K562 (cell line): ENCODE measurements around the gene GPC2. TPM values are rescaled to one million over a fixed set of nuclear protein-coding genes. Genes with fewer than 3 reads are reported as not detected.
A peak's percentile ranks its signal among the peaks of the same experiment; 100 is the strongest.

ENCODE experiments used
- ASH1L ChIP-seq: fragments of 450-650 bp; IDR thresholded peaks from 2 replicates; pipeline ENCODE4 v1.6.1; 2018; ENCODE audit warnings: borderline replicate concordance, mild to moderate bottlenecking, low read depth; ENCODE audit not compliant: partially characterized antibody
- BACH1 ChIP-seq: fragments of 200-800 bp; sonication (Bioruptor generic); IDR thresholded peaks from 2 replicates; pipeline ENCODE4 v1.6.1; 2016; ENCODE audit warnings: missing genetic modification characterization, missing compliant biosample characterization
- C11orf30 ChIP-seq: fragments of 450-650 bp; IDR thresholded peaks from 2 replicates; pipeline ENCODE4 v1.6.1; 2016; ENCODE audit warnings: low read depth, mild to moderate bottlenecking
- CREBBP ChIP-seq: IDR thresholded peaks from one replicate; pipeline ENCODE4 v1.6.1; 2012; ENCODE audit warnings: low read depth, mild to moderate bottlenecking, control low read depth, inconsistent platforms, low read length
- ETS2 ChIP-seq: IDR thresholded peaks from 2 replicates; pipeline ENCODE4 v1.6.1; 2016; ENCODE audit warnings: borderline replicate concordance, missing genetic modification characterization, mild to moderate bottlenecking, moderate library complexity, missing compliant biosample characterization; ENCODE audit not compliant: poor library complexity, severe bottlenecking
- HDAC2 ChIP-seq: fragments of 450-650 bp; IDR thresholded peaks from 2 replicates; pipeline ENCODE4 v1.6.1; 2016; ENCODE audit warnings: mild to moderate bottlenecking
- HMG20B ChIP-seq: fragments of 250-450 bp; sonication (Bioruptor Pico); IDR thresholded peaks from 2 replicates; pipeline ENCODE4 v1.5.0; 2021; ENCODE audit warnings: mild to moderate bottlenecking
- JUNB ChIP-seq: fragments of 450-650 bp; formaldehyde crosslinking; conservative IDR thresholded peaks from 2 replicates; pipeline ENCODE4 v1.4.0; 2020; ENCODE audit warnings: mild to moderate bottlenecking
- KDM4B ChIP-seq, 2 experiments: fragments of 450-650 bp in 1 of 2; sonication (generic) in 1 of 2; IDR thresholded peaks; 2 replicates each; pipeline ENCODE4 v1.6.1; 2016 to 2017; ENCODE audit warnings: borderline replicate concordance in 2 of 2, antibody characterized with exemption in 1 of 2, low read depth in 1 of 2, mild to moderate bottlenecking in 1 of 2
- XRCC5 ChIP-seq: fragments of 200-400 bp; formaldehyde crosslinking; IDR thresholded peaks from 2 replicates; pipeline ENCODE4 v1.6.1; 2017; ENCODE audit warnings: low read depth, mild to moderate bottlenecking, low read length
- ZNF274 ChIP-seq: IDR thresholded peaks from 2 replicates; pipeline ENCODE4 v1.6.1; 2011; ENCODE audit warnings: low read depth, mild to moderate bottlenecking, low read length, moderate library complexity, borderline replicate concordance
- ZNF551 ChIP-seq: fragments of 250-450 bp; sonication (Bioruptor Pico); IDR thresholded peaks from 2 replicates; pipeline ENCODE4 v1.5.0; 2021; ENCODE audit warnings: mild to moderate bottlenecking, moderate library complexity
- ZNF644 ChIP-seq: fragments of 200-800 bp; sonication (Bioruptor generic); IDR thresholded peaks from 2 replicates; pipeline ENCODE4 v1.6.1; 2016; ENCODE audit warnings: low read depth, missing genetic modification characterization, missing compliant biosample characterization
- ZNF79 ChIP-seq: fragments of 250-450 bp; sonication (Bioruptor Pico); IDR thresholded peaks from 2 replicates; pipeline ENCODE4 v1.4.0; 2020; ENCODE audit warnings: low read depth, mild to moderate bottlenecking, moderate library complexity
- polyA plus RNA-seq, 8 experiments: library from polyadenylated mRNA; depleted of rRNA in 4 of 8; stranded (reverse) in 5 of 8; unstranded in 3 of 8; fragments of >200 nt; fragmentation: Nextera tagmentation in 2 of 8; fragmentation: Illumina TruSeq in 1 of 8; extraction: Ambion mirVana in 2 of 8; extraction: Trizol in 1 of 8; gene quantifications; 2 replicates each; pipeline versions ENCODE4 v1.2.1 to v1.2.3, GENCODE V29; 2011 to 2014; ENCODE audit warnings: inconsistent platforms in 1 of 8, missing spikeins in 1 of 8
- total RNA-seq, 7 experiments: library from RNA; depleted of rRNA in 6 of 7; stranded (reverse); fragments of >200 nt in 6 of 7; fragmentation: Illumina TruSeq in 2 of 7; extraction: Trizol in 2 of 7; gene quantifications; 2 replicates each; pipeline versions ENCODE4 v1.2.1 to v1.2.3, GENCODE V29; 2011 to 2021; ENCODE audit warnings: low replicate concordance in 1 of 7
- TF ChIP-seq, protein P1 (sequence below): IDR thresholded peaks from 3 replicates; pipeline ENCODE4 v1.6.1; 2011; ENCODE audit warnings: borderline replicate concordance, mild to moderate bottlenecking; ENCODE audit not compliant: insufficient read length, insufficient read depth
- TF ChIP-seq, protein P2 (sequence below): fragments of 200-800 bp; sonication (Bioruptor generic); IDR thresholded peaks from 2 replicates; pipeline ENCODE4 v1.6.1; 2017; ENCODE audit warnings: missing genetic modification characterization, missing compliant biosample characterization
- TF ChIP-seq, protein P3 (sequence below): fragments of 250-450 bp; sonication (Bioruptor Pico); IDR thresholded peaks from 2 replicates; pipeline ENCODE4 v1.5.0; 2021; ENCODE audit warnings: mild to moderate bottlenecking, borderline replicate concordance
- TF ChIP-seq, protein P4 (sequence below): fragments of 450-650 bp; conservative IDR thresholded peaks from 2 replicates; pipeline ENCODE4 v1.6.1; 2016; ENCODE audit warnings: missing genetic modification characterization, low read depth, mild to moderate bottlenecking, control low read depth, missing compliant biosample characterization
- TF ChIP-seq, protein P5 (sequence below): sonication (generic); formaldehyde crosslinking; IDR thresholded peaks from 2 replicates; pipeline ENCODE4 v1.8.0; 2022; ENCODE audit warnings: missing genetic modification reagents, mild to moderate bottlenecking, moderate library complexity, borderline replicate concordance

GPC2 gene
- total and polyA plus RNA-seq, 9 of the 15 experiments (the other 6 are each of a cell fraction or from before 2014, with no cell fraction given): 0.06 to 7.7 (median 1.4) TPM; not detected in 1

DNA sequence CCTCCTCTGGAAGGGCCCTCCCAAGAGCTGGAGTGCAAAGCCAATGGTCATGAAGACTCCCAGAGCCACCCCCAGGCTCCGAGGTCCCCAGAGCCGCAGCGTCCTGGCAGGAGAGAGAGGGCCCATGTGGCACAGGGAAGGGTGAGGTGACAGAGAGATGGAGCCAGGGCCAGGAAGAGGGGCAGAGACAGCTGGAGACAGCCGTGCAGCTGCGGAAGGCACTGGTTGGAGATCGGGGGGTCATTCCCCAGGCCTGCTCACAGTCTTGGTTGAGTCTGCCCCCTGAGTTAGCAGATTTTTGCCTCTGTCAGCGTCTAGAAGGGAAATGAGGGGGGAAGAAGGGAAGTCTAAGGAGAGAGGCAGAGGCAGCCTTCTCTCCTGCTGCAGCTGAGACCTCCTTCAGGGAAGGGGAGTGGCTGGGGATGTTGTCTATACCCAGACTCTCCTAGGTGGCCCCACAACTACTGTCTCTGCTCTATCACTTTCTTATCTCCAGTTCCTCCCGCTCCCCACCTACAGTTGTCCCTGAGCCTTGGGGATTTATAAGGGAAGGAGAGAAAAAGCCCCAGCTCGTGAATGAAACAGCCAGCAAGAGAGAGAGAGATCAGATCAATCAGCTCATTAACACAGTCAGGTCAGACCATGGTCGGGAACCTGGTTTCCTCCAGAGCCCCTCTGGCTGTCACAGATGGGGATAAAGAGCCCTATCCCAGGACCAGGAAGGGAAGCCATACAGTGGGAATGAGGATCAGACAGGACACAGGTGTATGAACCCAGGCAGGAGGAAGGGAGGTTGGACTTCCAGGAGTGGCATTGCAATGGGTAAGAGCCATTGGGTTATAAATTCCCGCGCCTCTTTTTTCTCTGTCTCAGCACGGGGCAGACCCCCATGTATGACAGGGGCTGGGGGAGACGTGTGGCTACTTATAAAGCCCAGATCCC, 9.9 kb downstream of the GPC2 start (continued):
- TF ChIP-seq, protein P1, sequence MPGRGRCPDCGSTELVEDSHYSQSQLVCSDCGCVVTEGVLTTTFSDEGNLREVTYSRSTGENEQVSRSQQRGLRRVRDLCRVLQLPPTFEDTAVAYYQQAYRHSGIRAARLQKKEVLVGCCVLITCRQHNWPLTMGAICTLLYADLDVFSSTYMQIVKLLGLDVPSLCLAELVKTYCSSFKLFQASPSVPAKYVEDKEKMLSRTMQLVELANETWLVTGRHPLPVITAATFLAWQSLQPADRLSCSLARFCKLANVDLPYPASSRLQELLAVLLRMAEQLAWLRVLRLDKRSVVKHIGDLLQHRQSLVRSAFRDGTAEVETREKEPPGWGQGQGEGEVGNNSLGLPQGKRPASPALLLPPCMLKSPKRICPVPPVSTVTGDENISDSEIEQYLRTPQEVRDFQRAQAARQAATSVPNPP: no peak
- TF ChIP-seq C11orf30 (peak; percentile 66; the same call in 1 of the 2 replicates), ZNF274 (no peak), CREBBP (no peak), HDAC2 (no peak), ZNF551 (CRISPR knock-in tag) (no peak), ETS2 (no peak), HMG20B (no peak), XRCC5 (no peak), ASH1L (no peak), ZNF79 (CRISPR knock-in tag) (no peak), JUNB (no peak), KDM4B (IDR thresholded peaks at IDR 0.05; ENCODE audit: borderline replicate concordance in 2 of 2, low read depth in 1 of 2) (no peak), ZNF644 (tag) (no peak), BACH1 (tag) (no peak)
- TF ChIP-seq, protein P2, sequence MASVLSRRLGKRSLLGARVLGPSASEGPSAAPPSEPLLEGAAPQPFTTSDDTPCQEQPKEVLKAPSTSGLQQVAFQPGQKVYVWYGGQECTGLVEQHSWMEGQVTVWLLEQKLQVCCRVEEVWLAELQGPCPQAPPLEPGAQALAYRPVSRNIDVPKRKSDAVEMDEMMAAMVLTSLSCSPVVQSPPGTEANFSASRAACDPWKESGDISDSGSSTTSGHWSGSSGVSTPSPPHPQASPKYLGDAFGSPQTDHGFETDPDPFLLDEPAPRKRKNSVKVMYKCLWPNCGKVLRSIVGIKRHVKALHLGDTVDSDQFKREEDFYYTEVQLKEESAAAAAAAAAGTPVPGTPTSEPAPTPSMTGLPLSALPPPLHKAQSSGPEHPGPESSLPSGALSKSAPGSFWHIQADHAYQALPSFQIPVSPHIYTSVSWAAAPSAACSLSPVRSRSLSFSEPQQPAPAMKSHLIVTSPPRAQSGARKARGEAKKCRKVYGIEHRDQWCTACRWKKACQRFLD: no peak
- TF ChIP-seq, protein P3, sequence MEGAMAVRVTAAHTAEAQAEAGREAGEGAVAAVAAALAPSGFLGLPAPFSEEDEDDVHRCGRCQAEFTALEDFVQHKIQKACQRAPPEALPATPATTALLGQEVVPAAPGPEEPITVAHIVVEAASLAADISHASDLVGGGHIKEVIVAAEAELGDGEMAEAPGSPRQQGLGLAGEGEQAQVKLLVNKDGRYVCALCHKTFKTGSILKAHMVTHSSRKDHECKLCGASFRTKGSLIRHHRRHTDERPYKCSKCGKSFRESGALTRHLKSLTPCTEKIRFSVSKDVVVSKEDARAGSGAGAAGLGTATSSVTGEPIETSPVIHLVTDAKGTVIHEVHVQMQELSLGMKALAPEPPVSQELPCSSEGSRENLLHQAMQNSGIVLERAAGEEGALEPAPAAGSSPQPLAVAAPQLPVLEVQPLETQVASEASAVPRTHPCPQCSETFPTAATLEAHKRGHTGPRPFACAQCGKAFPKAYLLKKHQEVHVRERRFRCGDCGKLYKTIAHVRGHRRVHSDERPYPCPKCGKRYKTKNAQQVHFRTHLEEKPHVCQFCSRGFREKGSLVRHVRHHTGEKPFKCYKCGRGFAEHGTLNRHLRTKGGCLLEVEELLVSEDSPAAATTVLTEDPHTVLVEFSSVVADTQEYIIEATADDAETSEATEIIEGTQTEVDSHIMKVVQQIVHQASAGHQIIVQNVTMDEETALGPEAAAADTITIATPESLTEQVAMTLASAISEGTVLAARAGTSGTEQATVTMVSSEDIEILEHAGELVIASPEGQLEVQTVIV: no peak
- TF ChIP-seq, protein P4, sequence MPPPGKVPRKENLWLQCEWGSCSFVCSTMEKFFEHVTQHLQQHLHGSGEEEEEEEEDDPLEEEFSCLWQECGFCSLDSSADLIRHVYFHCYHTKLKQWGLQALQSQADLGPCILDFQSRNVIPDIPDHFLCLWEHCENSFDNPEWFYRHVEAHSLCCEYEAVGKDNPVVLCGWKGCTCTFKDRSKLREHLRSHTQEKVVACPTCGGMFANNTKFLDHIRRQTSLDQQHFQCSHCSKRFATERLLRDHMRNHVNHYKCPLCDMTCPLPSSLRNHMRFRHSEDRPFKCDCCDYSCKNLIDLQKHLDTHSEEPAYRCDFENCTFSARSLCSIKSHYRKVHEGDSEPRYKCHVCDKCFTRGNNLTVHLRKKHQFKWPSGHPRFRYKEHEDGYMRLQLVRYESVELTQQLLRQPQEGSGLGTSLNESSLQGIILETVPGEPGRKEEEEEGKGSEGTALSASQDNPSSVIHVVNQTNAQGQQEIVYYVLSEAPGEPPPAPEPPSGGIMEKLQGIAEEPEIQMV (tag): no peak
- TF ChIP-seq, protein P5, sequence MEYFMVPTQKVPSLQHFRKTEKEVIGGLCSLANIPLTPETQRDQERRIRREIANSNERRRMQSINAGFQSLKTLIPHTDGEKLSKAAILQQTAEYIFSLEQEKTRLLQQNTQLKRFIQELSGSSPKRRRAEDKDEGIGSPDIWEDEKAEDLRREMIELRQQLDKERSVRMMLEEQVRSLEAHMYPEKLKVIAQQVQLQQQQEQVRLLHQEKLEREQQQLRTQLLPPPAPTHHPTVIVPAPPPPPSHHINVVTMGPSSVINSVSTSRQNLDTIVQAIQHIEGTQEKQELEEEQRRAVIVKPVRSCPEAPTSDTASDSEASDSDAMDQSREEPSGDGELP (CRISPR knock-in tag): no peak; the same call in 1 of the 2 replicates
